Endothelial cell of umbilical vein (primary cell): ENCODE results near the gene CCNJ. TPM values are rescaled to one million over a fixed set of nuclear protein-coding genes. Genes with fewer than 3 reads are reported as not detected.

Experiments used
- BruUV-seq: library from RNA; stranded (reverse); fragments of 400-500 nt; replicated peaks from 2 replicates; lab custom pipeline; 2021; lab: Mats Ljungman, UMichigan
- CTCF ChIA-PET: fragments of 300-600, 350-600 bp; sonication (Branson Sonifier 250); formaldehyde crosslinking; loops from one replicate; lab custom pipeline; 2021; ENCODE audit warnings: antibody characterized with exemption, inconsistent platforms; lab: Charles Lee
- POLR2A ChIA-PET: fragments of 300-600, 350-600 bp; sonication (Branson Sonifier 250); formaldehyde crosslinking; loops from one replicate; lab custom pipeline; 2021; ENCODE audit warnings: antibody characterized with exemption, inconsistent platforms; lab: Charles Lee
- DNase-seq: peaks from one replicate; pipeline ENCODE4 v3.0.0-alpha.2; 2011; ENCODE audit warnings: low read depth, low spot score
- FAIRE-seq: peaks from 2 replicates; lab custom pipeline; 2011; peaks lifted over from hg19 to GRCh38; lab: Jason Lieb, UNC
- H2AFZ ChIP-seq: 2 replicates; pipeline ENCODE4 v1.6.0; 2012; ENCODE audit warnings: low read depth, low read length, control low read depth, inconsistent platforms
- H3K27ac ChIP-seq: 2 replicates; pipeline ENCODE4 v1.5.1; 2011; ENCODE audit warnings: low read depth, mild to moderate bottlenecking, control low read depth, low read length, moderate library complexity; ENCODE audit not compliant: insufficient read depth
- H3K27me3 ChIP-seq, 2 experiments: 2 replicates each; pipeline versions ENCODE4 v1.6.0 to v1.6.1; 2011; ENCODE audit warnings: low read length in 2 of 2, mixed read lengths in 1 of 2; ENCODE audit not compliant: control insufficient read depth in 2 of 2, insufficient read depth in 2 of 2
- H3K36me3 ChIP-seq, 2 experiments: 2 replicates in 1 of 2; 3 replicates in 1 of 2; pipeline ENCODE4 v1.5.1; 2011; ENCODE audit warnings: low read length in 2 of 2, mild to moderate bottlenecking in 1 of 2, moderate library complexity in 1 of 2; ENCODE audit not compliant: control insufficient read depth in 2 of 2, insufficient read depth in 2 of 2; ENCODE audit errors: extremely low read depth in 1 of 2
- H3K4me1 ChIP-seq: 3 replicates; pipeline ENCODE4 v1.5.1; 2011; ENCODE audit warnings: mild to moderate bottlenecking, low read length; ENCODE audit not compliant: control insufficient read depth, insufficient read depth; ENCODE audit errors: extremely low read depth
- H3K4me2 ChIP-seq: 2 replicates; pipeline ENCODE4 v1.6.1; 2011; ENCODE audit warnings: low read length, control low read depth, mixed read lengths; ENCODE audit not compliant: insufficient read depth
- H3K4me3 ChIP-seq, 3 experiments: fragments of 200-600 bp in 1 of 3; sonication (generic), shearing (Covaris generic) in 1 of 3; replicated peaks in 1 of 3; 2 replicates each; pipeline ENCODE4 v1.5.1; 2011 to 2016; ENCODE audit warnings: control low read depth in 3 of 3, low read length in 3 of 3, mild to moderate bottlenecking in 2 of 3, inconsistent platforms in 1 of 3, low read depth in 1 of 3, moderate library complexity in 1 of 3; ENCODE audit not compliant: insufficient read depth in 1 of 3
- H3K79me2 ChIP-seq: 2 replicates; pipeline ENCODE4 v1.6.0; 2012; ENCODE audit warnings: low read length, inconsistent platforms; ENCODE audit not compliant: control insufficient read depth, insufficient read depth
- H3K9ac ChIP-seq: replicated peaks from 2 replicates; pipeline ENCODE3; 2011; ENCODE audit warnings: low read length, control low read depth; ENCODE audit not compliant: insufficient read depth; ENCODE audit errors: extremely low read depth
- H3K9me1 ChIP-seq: replicated peaks from 3 replicates; pipeline ENCODE4 v1.6.0; 2011; ENCODE audit warnings: mild to moderate bottlenecking, low read length; ENCODE audit not compliant: control insufficient read depth, insufficient read depth; ENCODE audit errors: extremely low read depth
- H3K9me3 ChIP-seq: replicated peaks from 2 replicates; pipeline ENCODE4 v1.5.1; 2012; ENCODE audit warnings: low read length, inconsistent platforms; ENCODE audit not compliant: control insufficient read depth, insufficient read depth
- H4K20me1 ChIP-seq: replicated peaks from 2 replicates; pipeline ENCODE3; 2011; ENCODE audit warnings: mild to moderate bottlenecking, low read length; ENCODE audit not compliant: control insufficient read depth, insufficient read depth; ENCODE audit errors: extremely low read depth
- CTCF ChIP-seq, 2 donors: IDR thresholded peaks; 1 replicate in 1 of 2; 2 replicates in 1 of 2; pipeline ENCODE4 v1.5.1; 2011; ENCODE audit warnings: low read length in 2 of 2, mild to moderate bottlenecking in 2 of 2, moderate library complexity in 2 of 2, control low read depth in 1 of 2, inconsistent platforms in 1 of 2, low read depth in 1 of 2; ENCODE audit not compliant: insufficient read depth in 1 of 2; ENCODE audit errors: extremely low read depth in 1 of 2
- EZH2 ChIP-seq: IDR thresholded peaks from 2 replicates; pipeline ENCODE4 v1.6.1; 2012; ENCODE audit warnings: borderline replicate concordance, low read depth, mild to moderate bottlenecking, moderate library complexity, low read length, inconsistent platforms; ENCODE audit not compliant: severe bottlenecking
- FOS ChIP-seq: IDR thresholded peaks from 2 replicates; pipeline ENCODE4 v1.6.1; 2011; ENCODE audit warnings: mild to moderate bottlenecking, low read length, moderate library complexity, borderline replicate concordance; ENCODE audit not compliant: insufficient read depth
- GATA2 ChIP-seq: IDR thresholded peaks from 2 replicates; pipeline ENCODE4 v1.7.0; 2011; ENCODE audit warnings: low read depth, mild to moderate bottlenecking, moderate library complexity, mixed read lengths, low read length; ENCODE audit not compliant: insufficient read length, insufficient read depth
- JUN ChIP-seq: IDR thresholded peaks from 2 replicates; pipeline ENCODE4 v1.6.1; 2011; ENCODE audit warnings: borderline replicate concordance, low read depth; ENCODE audit not compliant: insufficient read length, insufficient read depth
- MAX ChIP-seq: IDR thresholded peaks from 2 replicates; pipeline ENCODE4 v1.6.1; 2011; ENCODE audit not compliant: insufficient read depth, insufficient read length
- MYC ChIP-seq: IDR thresholded peaks from one replicate; pipeline ENCODE4 v1.6.1; 2011; ENCODE audit warnings: mild to moderate bottlenecking, low read depth, low read length
- POLR2A ChIP-seq: IDR thresholded peaks from 2 replicates; pipeline ENCODE4 v1.6.1; 2012; ENCODE audit warnings: low read depth, mild to moderate bottlenecking, control low read depth, low read length
- POLR2AphosphoS5 ChIP-seq: IDR thresholded peaks from 2 replicates; pipeline ENCODE4 v1.6.1; 2012; ENCODE audit warnings: low read depth, mild to moderate bottlenecking, control low read depth, low read length, moderate library complexity; ENCODE audit not compliant: insufficient read depth
- dilution Hi-C: fragments of 300-500 bp; cut with MboI; formaldehyde crosslinking; loops from one replicate; pipeline ENCODE4 v1.15.0; 2019; ENCODE audit warnings: low sequenced_read_pairs; ENCODE audit not compliant: extremely low pct_ligation_motif_present
- intact Hi-C: fragments of 100-400 bp; cut with micrococcal nuclease; formaldehyde crosslinking; loops from one replicate; pipeline ENCODE4 v1.10.0; 2022
- polyA plus RNA-seq, 4 experiments: library from polyadenylated mRNA; depleted of rRNA in 3 of 4; stranded (reverse) in 3 of 4; unstranded in 1 of 4; fragments of >200 nt; gene quantifications; 2 replicates each; pipeline versions ENCODE4 v1.2.1 to v1.2.3, GENCODE V29; 2011 to 2012; ENCODE audit warnings: missing spikeins in 1 of 4
- total RNA-seq: library from RNA; stranded (reverse); gene quantifications from 2 replicates; pipeline ENCODE4 v1.2.3, GENCODE V29; 2021

Gene CCNJ
- total and polyA plus RNA-seq, 2 donors (not counting 3 experiments of a cell fraction or from before 2014, with no cell fraction given): 25.5 to 27.6 TPM

- Histone ChIP-seq H3K9me1 (no peaks in the 10 kb centered on the region), H3K79me2 (peaks cover 3% of the 10 kb centered on the region), H3K9me3 (no peaks in the 10 kb centered on the region), H2AFZ (no peak overlapping the region), H3K36me3 (no peaks in the 10 kb centered on the region), H3K27ac (peak overlapping the region; percentile 63), H3K4me3 (no peak overlapping the region), H3K27me3 (peaks cover 0 to 3% of the 10 kb centered on the region in 2 experiments), H4K20me1 (no peaks in the 10 kb centered on the region), H3K4me1 (peaks cover 17% of the 10 kb centered on the region), H3K9ac (no peak overlapping the region), H3K4me2 (no peak overlapping the region)
- peak; percentile 89 for DNase-seq
- BruUV-seq: no TSS peak
- intact Hi-C loops (loop anchor here (1.0 kb wide), 1 partner anchor 92 kb away; the partner anchor contains the start of gene ZNF518A), dilution Hi-C loops (no loop called here)
- TF ChIP-seq POLR2AphosphoS5 (peak; percentile 25), GATA2 (peak; percentile 55), FOS (no peak)
- POLR2A ChIA-PET: no interaction called here
- CTCF ChIA-PET: interaction anchor here (1.0 to 2.6 kb wide), 5 partner anchors 8 to 987 kb away, joined by 3 to 12 read pairs (median 3); partner anchors contain the start of gene ZNF518A
- peak; percentile 15 for FAIRE-seq
These were observed 4.7 kb upstream of the CCNJ start for GRCh38 chr10:96038476-96039387.

- no peak overlapping the region for H3K4me3 ChIP-seq
- intact Hi-C loops (loop anchor here (5.0 to 10.0 kb wide), 2 partner anchors 134 to 544 kb away; partner anchors contain the start of genes CC2D2B and TM9SF3), dilution Hi-C loops (no loop called here)
- no peaks in the 10 kb centered on the region for H3K36me3 ChIP-seq
- ChIA-PET CTCF (no interaction called here), POLR2A (no interaction called here)
- no peaks in the 10 kb centered on the region for H3K9me3 ChIP-seq
- H2AFZ ChIP-seq: no peak overlapping the region
- peaks cover 27% of the 10 kb centered on the region for H3K79me2 ChIP-seq
- no peak overlapping the region for H3K27ac ChIP-seq
- BruUV-seq: no TSS peak
- no peak overlapping the region for H3K4me2 ChIP-seq
- no peaks in the 10 kb centered on the region for H3K9me1 ChIP-seq
- H3K4me1 ChIP-seq: peaks cover 26% of the 10 kb centered on the region
- no peaks in the 10 kb centered on the region for H4K20me1 ChIP-seq
- H3K27me3 ChIP-seq: no peaks in the 10 kb centered on the region
- no peak overlapping the region for H3K9ac ChIP-seq
- FAIRE-seq (no peak), DNase-seq (no peak)
- TF ChIP-seq POLR2AphosphoS5 (no peak), JUN (no peak), FOS (no peak), GATA2 (no peak), CTCF (IDR thresholded peaks at IDR 0.05; ENCODE audit: extremely low read depth in 1 of 2, insufficient read depth in 1 of 2, low read depth in 1 of 2, low read length in 2 of 2) (no peak), EZH2 (no peak), MYC (no peak), MAX (no peak), POLR2A (no peak)
These were observed 2.2 kb upstream of the CCNJ start for GRCh38 chr10:96041146-96041545.
